Naive thymus-derived CD4-positive, alpha-beta T cell (primary cell): ENCODE measurements around the gene RPGRIP1L. TPM values are rescaled to one million over a fixed set of nuclear protein-coding genes. Genes with fewer than 3 reads are reported as not detected.
"Not testable (repeated sequence)": the region's sequence is repeated elsewhere in the genome, so short reads cannot be mapped to it uniquely, and the experiment has no call there.

Source experiments
- ATAC-seq: fragments of 150-1000 bp; cut with Tn5 transposase; 2 replicates; pipeline ENCODE4 v1.10.0; 2021; ENCODE audit warnings: mild to moderate bottlenecking, moderate library complexity
- CTCF ChIA-PET: fragments of 350-600 bp; sonication (Branson Sonifier 250); formaldehyde crosslinking; loops from one replicate; lab custom pipeline; 2021; ENCODE audit warnings: antibody characterized with exemption; lab: Charles Lee
- POLR2A ChIA-PET: fragments of 350-600 bp; sonication (Branson Sonifier 250); formaldehyde crosslinking; loops from one replicate; lab custom pipeline; 2021; ENCODE audit warnings: antibody characterized with exemption, inconsistent platforms; lab: Charles Lee
- DNase-seq, 9 donors: peaks; one replicate each; pipeline versions ENCODE4 v3.0.0 to v3.0.0-alpha.2; 2020 to 2022; ENCODE audit warnings: mixed read lengths in 1 of 9
- H3K27ac ChIP-seq: one replicate; pipeline ENCODE4 v1.7.0; 2013; ENCODE audit warnings: mild to moderate bottlenecking, low read depth, low read length, moderate library complexity
- H3K27me3 ChIP-seq, 2 donors: one replicate each; pipeline ENCODE4 v1.7.0; 2013; ENCODE audit warnings: low read length in 2 of 2, mild to moderate bottlenecking in 2 of 2, moderate library complexity in 2 of 2; ENCODE audit not compliant: control insufficient read depth in 2 of 2, insufficient read depth in 2 of 2
- H3K36me3 ChIP-seq, 3 experiments: 1 replicate in 2 of 3; 2 replicates in 1 of 3; pipeline ENCODE4 v1.7.0; 2013; ENCODE audit warnings: low read length in 3 of 3, mild to moderate bottlenecking in 3 of 3, moderate library complexity in 1 of 3; ENCODE audit not compliant: insufficient read depth in 3 of 3, control insufficient read depth in 2 of 3
- H3K4me1 ChIP-seq, 2 donors: one replicate each; pipeline ENCODE4 v1.7.0; 2013; ENCODE audit warnings: low read length in 2 of 2, mild to moderate bottlenecking in 2 of 2, moderate library complexity in 1 of 2; ENCODE audit not compliant: control insufficient read depth in 2 of 2, insufficient read depth in 2 of 2
- H3K4me3 ChIP-seq: 2 replicates; pipeline ENCODE4 v1.7.0; 2013; ENCODE audit warnings: mild to moderate bottlenecking, low read length
- H3K9me3 ChIP-seq, 3 experiments: 1 replicate in 2 of 3; 2 replicates in 1 of 3; pipeline ENCODE4 v1.7.0; 2013; ENCODE audit warnings: low read length in 3 of 3; ENCODE audit not compliant: control insufficient read depth in 2 of 3
- H3K27ac Mint-ChIP-seq, 9 donors: one replicate each; pipeline ENCODE4 v1.8.0; 2020 to 2022; ENCODE audit warnings: mixed read lengths in 9 of 9, mild to moderate bottlenecking in 8 of 9, moderate library complexity in 5 of 9, inconsistent platforms in 2 of 9
- H3K27me3 Mint-ChIP-seq, 5 donors: one replicate each; pipeline ENCODE4 v1.8.0; 2021 to 2022; ENCODE audit warnings: mixed read lengths in 5 of 5, mild to moderate bottlenecking in 1 of 5
- H3K36me3 Mint-ChIP-seq, 5 donors: one replicate each; pipeline ENCODE4 v1.8.0; 2020 to 2022; ENCODE audit warnings: mixed read lengths in 5 of 5, mild to moderate bottlenecking in 3 of 5, inconsistent platforms in 1 of 5
- H3K4me1 Mint-ChIP-seq, 7 donors: one replicate each; pipeline ENCODE4 v1.8.0; 2020 to 2022; ENCODE audit warnings: mixed read lengths in 7 of 7, mild to moderate bottlenecking in 3 of 7, inconsistent platforms in 1 of 7
- H3K4me3 Mint-ChIP-seq, 10 donors: one replicate each; pipeline ENCODE4 v1.8.0; 2020 to 2022; ENCODE audit warnings: mild to moderate bottlenecking in 10 of 10, mixed read lengths in 10 of 10, moderate library complexity in 6 of 10, inconsistent platforms in 2 of 10
- H3K9me3 Mint-ChIP-seq, 11 donors: one replicate each; pipeline ENCODE4 v1.8.0; 2020 to 2022; ENCODE audit warnings: mixed read lengths in 11 of 11, mild to moderate bottlenecking in 4 of 11, inconsistent platforms in 1 of 11, moderate library complexity in 1 of 11
- intact Hi-C, 2 donors: fragments of 100-400 bp; cut with micrococcal nuclease; formaldehyde crosslinking; loops; one replicate each; pipeline ENCODE4 v1.15.1; 2023
- polyA plus RNA-seq, 2 donors: library from polyadenylated mRNA; unstranded; fragments of 300-500 nt; fragmentation: Illumina TruSeq; gene quantifications; one replicate each; pipeline ENCODE4 v1.2.3, GENCODE V29; 2021
- total RNA-seq, 6 experiments: library from RNA in 5 of 6; stranded (reverse) in 5 of 6; gene quantifications; 1 replicate in 5 of 6; 2 replicates in 1 of 6; pipeline ENCODE4 v1.2.3 and lab custom pipeline; 2021 to 2026

Gene RPGRIP1L
- total and polyA plus RNA-seq, 7 experiments from 2014 or later, result 1.8 to 6.1 (median 3.4) TPM

- H3K27me3 Mint-ChIP-seq, result no peaks in the 10 kb centered on the region
- H3K9me3 Mint-ChIP-seq, result peaks cover 0 to 10% (median 0%) of the 10 kb centered on the region in 11 donors
- peaks cover 13 to 31% (median 24%) of the 10 kb centered on the region in 5 donors for H3K36me3 Mint-ChIP-seq
- Histone ChIP-seq H3K27me3 (no peaks in the 10 kb centered on the region), H3K9me3 (no peaks in the 10 kb centered on the region), H3K4me1 (no peaks in the 10 kb centered on the region), H3K27ac (no peak overlapping the region), H3K4me3 (no peak overlapping the region), H3K36me3 (no peaks in the 10 kb centered on the region)
- H3K4me3 Mint-ChIP-seq, result no peak overlapping the region
- ChIA-PET POLR2A (no interaction called here), CTCF (no interaction called here)
- no peaks in the 10 kb centered on the region for H3K4me1 Mint-ChIP-seq
- no peak for ATAC-seq
- no peak for DNase-seq
- intact Hi-C loops, result no loop called here
- H3K27ac Mint-ChIP-seq, result no peak overlapping the region
Measured at GRCh38 chr16:53686710-53687109, 16.9 kb downstream of the RPGRIP1L start.

- H3K27me3 Mint-ChIP-seq, H3K9me3 ChIP-seq, H3K36me3 ChIP-seq, intact Hi-C loops, H3K4me3 Mint-ChIP-seq, DNase-seq, H3K27ac Mint-ChIP-seq, H3K27ac ChIP-seq, POLR2A ChIA-PET, ATAC-seq, H3K4me1 Mint-ChIP-seq, H3K4me3 ChIP-seq, H3K9me3 Mint-ChIP-seq, H3K4me1 ChIP-seq, CTCF ChIA-PET, H3K27me3 ChIP-seq: not testable (repeated sequence)
- H3K36me3 Mint-ChIP-seq, result peaks cover 17 to 31% (median 28%) of the 10 kb centered on the region in 5 donors
Measured at GRCh38 chr16:53685334-53685733, 18.3 kb downstream of the RPGRIP1L start.

- ATAC-seq (no peak), DNase-seq (no peak)
- intact Hi-C loops, result no loop called here
- H3K36me3 Mint-ChIP-seq, result peaks cover 18 to 41% (median 28%) of the 10 kb centered on the region in 5 donors
- Histone ChIP-seq H3K27me3 (no peaks in the 10 kb centered on the region), H3K4me3 (no peak overlapping the region), H3K4me1 (no peaks in the 10 kb centered on the region), H3K36me3 (no peaks in the 10 kb centered on the region), H3K27ac (no peak overlapping the region), H3K9me3 (no peaks in the 10 kb centered on the region)
- H3K27ac Mint-ChIP-seq, result no peak overlapping the region
- peaks cover 0 to 10% (median 0%) of the 10 kb centered on the region in 11 donors for H3K9me3 Mint-ChIP-seq
- no peaks in the 10 kb centered on the region for H3K4me1 Mint-ChIP-seq
- CTCF ChIA-PET, result no interaction called here
- H3K4me3 Mint-ChIP-seq, result no peak overlapping the region
- H3K27me3 Mint-ChIP-seq, result no peaks in the 10 kb centered on the region
- POLR2A ChIA-PET, result no interaction called here
Measured at GRCh38 chr16:53681354-53681753, 22.3 kb downstream of the RPGRIP1L start.

- no peaks in the 10 kb centered on the region for H3K4me1 ChIP-seq
- ATAC-seq, result no peak
- no peaks in the 10 kb centered on the region for H3K27me3 ChIP-seq
- peaks cover 18 to 36% (median 23%) of the 10 kb centered on the region in 5 donors for H3K36me3 Mint-ChIP-seq
- POLR2A ChIA-PET, result no interaction called here
- intact Hi-C loops, result no loop called here
- no peak overlapping the region for H3K27ac Mint-ChIP-seq
- H3K27me3 Mint-ChIP-seq, result no peaks in the 10 kb centered on the region
- H3K9me3 Mint-ChIP-seq, result peaks cover 0 to 10% (median 0%) of the 10 kb centered on the region in 11 donors
- H3K9me3 ChIP-seq, result no peaks in the 10 kb centered on the region
- H3K27ac ChIP-seq, result no peak overlapping the region
- H3K4me1 Mint-ChIP-seq, result no peaks in the 10 kb centered on the region
- CTCF ChIA-PET, result no interaction called here
- no peak overlapping the region for H3K4me3 Mint-ChIP-seq
- no peak overlapping the region for H3K4me3 ChIP-seq
- no peak for DNase-seq
- H3K36me3 ChIP-seq, result no peaks in the 10 kb centered on the region
Measured at GRCh38 chr16:53680756-53681155, 22.9 kb downstream of the RPGRIP1L start.

- H3K27me3 Mint-ChIP-seq, result no peaks in the 10 kb centered on the region
- no peaks in the 10 kb centered on the region for H3K9me3 ChIP-seq
- ATAC-seq (no peak), DNase-seq (no peak)
- H3K27me3 ChIP-seq, result no peaks in the 10 kb centered on the region
- CTCF ChIA-PET, result no interaction called here
- POLR2A ChIA-PET, result no interaction called here
- H3K27ac Mint-ChIP-seq, result no peak overlapping the region
- no peak overlapping the region for H3K27ac ChIP-seq
- no peaks in the 10 kb centered on the region for H3K4me1 Mint-ChIP-seq
- peaks cover 0 to 3% (median 0%) of the 10 kb centered on the region in 11 donors for H3K9me3 Mint-ChIP-seq
- intact Hi-C loops, result no loop called here
- H3K4me3 ChIP-seq, result no peak overlapping the region
- peaks cover 9 to 28% (median 14%) of the 10 kb centered on the region in 5 donors for H3K36me3 Mint-ChIP-seq
- H3K4me3 Mint-ChIP-seq, result no peak overlapping the region
- H3K36me3 ChIP-seq, result no peaks in the 10 kb centered on the region
- H3K4me1 ChIP-seq, result no peaks in the 10 kb centered on the region
Measured at GRCh38 chr16:53678756-53679343, 24.8 kb downstream of the RPGRIP1L start.

GRCh38 chr16:53678155-53678554 lies 25.5 kb downstream of the RPGRIP1L start:
- Mint-ChIP-seq H3K27ac (no peak overlapping the region), H3K4me3 (no peak overlapping the region), H3K4me1 (no peaks in the 10 kb centered on the region), H3K27me3 (no peaks in the 10 kb centered on the region), H3K9me3 (peaks cover 0 to 1% (median 0%) of the 10 kb centered on the region in 11 donors), H3K36me3 (peaks cover 5 to 21% (median 7%) of the 10 kb centered on the region in 5 donors)
- Histone ChIP-seq H3K4me3 (no peak overlapping the region), H3K27me3 (no peaks in the 10 kb centered on the region), H3K9me3 (no peaks in the 10 kb centered on the region), H3K36me3 (no peaks in the 10 kb centered on the region), H3K4me1 (no peaks in the 10 kb centered on the region), H3K27ac (no peak overlapping the region)
- ChIA-PET CTCF (no interaction called here), POLR2A (no interaction called here)
- intact Hi-C loops, result no loop called here
- no peak for ATAC-seq
- no peak for DNase-seq

GRCh38 chr16:53673189-53673588 lies 30.5 kb downstream of the RPGRIP1L start:
- Mint-ChIP-seq H3K9me3 (no peaks in the 10 kb centered on the region), H3K4me3 (no peak overlapping the region), H3K27me3 (no peaks in the 10 kb centered on the region), H3K36me3 (peaks cover 0 to 19% (median 0%) of the 10 kb centered on the region in 5 donors), H3K4me1 (no peaks in the 10 kb centered on the region), H3K27ac (no peak overlapping the region)
- intact Hi-C loops, result no loop called here
- CTCF ChIA-PET, result no interaction called here
- DNase-seq, result no peak
- Histone ChIP-seq H3K4me1 (no peaks in the 10 kb centered on the region), H3K27me3 (no peaks in the 10 kb centered on the region), H3K27ac (no peak overlapping the region), H3K36me3 (no peaks in the 10 kb centered on the region), H3K9me3 (no peaks in the 10 kb centered on the region), H3K4me3 (no peak overlapping the region)
- POLR2A ChIA-PET, result no interaction called here
- ATAC-seq, result no peak
